ENCODE results near the gene FSIP2. TPM values are rescaled to one million over a fixed set of nuclear protein-coding genes. Genes with fewer than 3 reads are reported as not detected.

Gene FSIP2
- total and polyA plus RNA-seq, 2 donors (not counting 3 experiments of a cell fraction or from before 2014, with no cell fraction given): 0.04 to 0.24 TPM

- Histone ChIP-seq H4K20me1 (replicated peaks; ENCODE audit: control insufficient read depth, extremely low read depth, insufficient read depth, low read length) (no peaks in the 10 kb centered on the region), H3K9me1 (replicated peaks; ENCODE audit: control insufficient read depth, extremely low read depth, insufficient read depth, low read length) (no peaks in the 10 kb centered on the region), H3K27me3 (ENCODE audit: control insufficient read depth in 2 of 2, insufficient read depth in 2 of 2, low read length in 2 of 2) (no peaks in the 10 kb centered on the region), H3K79me2 (ENCODE audit: control insufficient read depth, insufficient read depth, low read length) (no peaks in the 10 kb centered on the region), H3K4me2 (ENCODE audit: insufficient read depth, low read length) (no peak overlapping the region), H3K9me3 (replicated peaks; ENCODE audit: control insufficient read depth, insufficient read depth, low read length) (no peaks in the 10 kb centered on the region), H3K4me1 (ENCODE audit: control insufficient read depth, extremely low read depth, insufficient read depth, low read length) (peaks cover 4% of the 10 kb centered on the region), H3K36me3 (ENCODE audit: control insufficient read depth in 2 of 2, extremely low read depth in 1 of 2, insufficient read depth in 2 of 2, low read length in 2 of 2) (no peaks in the 10 kb centered on the region), H2AFZ (ENCODE audit: low read depth, low read length) (no peak overlapping the region), H3K9ac (replicated peaks; ENCODE audit: extremely low read depth, insufficient read depth, low read length) (no peak overlapping the region), H3K4me3 (replicated peaks in 1 of 3; ENCODE audit: insufficient read depth in 1 of 3, low read depth in 1 of 3, low read length in 3 of 3) (no peak overlapping the region), H3K27ac (ENCODE audit: insufficient read depth, low read depth, low read length) (no peak overlapping the region)
- TF ChIP-seq POLR2AphosphoS5 (IDR thresholded peaks at IDR 0.05; ENCODE audit: insufficient read depth, low read depth, low read length): no peak
- no peak for TF ChIP-seq CTCF (IDR thresholded peaks at IDR 0.05; ENCODE audit: extremely low read depth in 1 of 2, insufficient read depth in 1 of 2, low read depth in 1 of 2, low read length in 2 of 2)
- TF ChIP-seq MAX (IDR thresholded peaks at IDR 0.05; ENCODE audit: insufficient read depth, insufficient read length): no peak
- TF ChIP-seq POLR2A (IDR thresholded peaks at IDR 0.05; ENCODE audit: low read depth, low read length): no peak
- TF ChIP-seq JUN (IDR thresholded peaks at IDR 0.05; ENCODE audit: borderline replicate concordance, insufficient read depth, insufficient read length, low read depth): no peak
- TF ChIP-seq FOS (IDR thresholded peaks at IDR 0.05; ENCODE audit: borderline replicate concordance, insufficient read depth, low read length): no peak
- no peak for TF ChIP-seq MYC (IDR thresholded peaks at IDR 0.05; ENCODE audit: low read depth, low read length)
- no peak for TF ChIP-seq GATA2 (IDR thresholded peaks at IDR 0.05; ENCODE audit: insufficient read depth, insufficient read length, low read depth, low read length)
- POLR2A ChIA-PET: no interaction called here
- intact Hi-C loops (cut with micrococcal nuclease): no loop called here
- no peak for FAIRE-seq
- dilution Hi-C loops (cut with MboI; ENCODE audit: extremely low pct_ligation_motif_present, low sequenced_read_pairs): no loop called here
- no TSS peak for BruUV-seq (replicated peaks)
- CTCF ChIA-PET: no interaction called here
- DNase-seq (ENCODE audit: low read depth, low spot score): no peak
These were observed 51.8 kb downstream of the FSIP2 start for GRCh38 chr2:185790361-185790760.

Data from endothelial cell of umbilical vein (primary cell).